Measurements from ENCODE around the gene BRS3. TPM values are rescaled to one million over a fixed set of nuclear protein-coding genes. Genes with fewer than 3 reads are reported as not detected.

BRS3 gene
- total RNA-seq, 2 experiments from 2014 or later: not detected

DNA sequence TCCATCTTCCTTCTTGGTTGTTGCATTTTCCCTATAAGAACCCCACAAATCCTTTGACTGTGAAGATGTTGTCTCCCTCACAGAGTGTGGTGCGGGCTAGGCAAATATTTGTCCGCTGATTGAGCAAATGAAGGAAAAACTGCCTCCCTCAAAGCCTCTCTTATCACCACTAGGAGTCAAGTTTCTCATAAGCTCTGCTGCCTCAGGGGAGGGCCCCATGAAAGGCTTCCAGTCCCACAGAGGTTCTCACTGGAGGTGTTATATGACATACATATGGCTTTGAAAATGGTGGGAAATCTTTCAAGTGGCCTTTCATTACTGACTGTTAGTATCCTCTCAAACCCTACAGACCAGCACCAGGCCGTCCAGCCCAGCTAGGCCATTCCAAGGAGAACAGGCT is 53.5 kb downstream of the BRS3 start:
- no peak overlapping the region for H3K27ac Mint-ChIP-seq
- no peak overlapping the region for H3K4me3 Mint-ChIP-seq
- H3K36me3 Mint-ChIP-seq (ENCODE audit: low read depth): peaks cover 4% of the 10 kb centered on the region
- ChIA-PET POLR2A (no interaction called here), CTCF (no interaction called here)
- peaks cover 68% of the 10 kb centered on the region for H3K4me1 Mint-ChIP-seq (ENCODE audit: low read depth)
- peaks cover 1% of the 10 kb centered on the region for H3K27me3 Mint-ChIP-seq (ENCODE audit: low read depth)
- no peaks in the 10 kb centered on the region for H3K9me3 Mint-ChIP-seq (ENCODE audit: insufficient read depth)
- DNase-seq (no peak), ATAC-seq (no peak)

DNA sequence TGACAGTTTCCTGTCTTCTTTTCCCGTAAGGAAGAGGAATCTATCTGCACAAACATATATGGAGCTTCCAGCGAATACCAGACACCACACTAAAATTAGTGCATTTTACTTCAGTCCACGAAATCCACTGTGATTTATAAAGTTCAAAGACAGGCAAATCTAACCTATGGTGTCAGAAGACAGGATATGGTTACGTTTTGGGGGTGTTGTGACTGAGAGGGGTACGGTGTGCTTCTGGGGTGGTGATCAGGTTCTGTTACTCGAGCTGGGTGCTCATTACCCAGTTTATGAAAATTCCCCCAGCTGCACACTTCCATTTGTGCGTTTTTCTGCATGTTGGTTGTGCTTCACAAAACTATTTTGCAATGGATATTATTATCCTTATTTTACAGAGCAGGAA is 54.5 kb downstream of the BRS3 start:
- peak; percentile 23 for DNase-seq
- H3K4me3 Mint-ChIP-seq: peak overlapping the region; percentile 49
- ChIA-PET POLR2A (no interaction called here), CTCF (no interaction called here)
- H3K4me1 Mint-ChIP-seq (ENCODE audit: low read depth): peaks cover 78% of the 10 kb centered on the region
- no peak for ATAC-seq
- peaks cover 4% of the 10 kb centered on the region for H3K36me3 Mint-ChIP-seq (ENCODE audit: low read depth)
- H3K9me3 Mint-ChIP-seq (ENCODE audit: insufficient read depth): no peaks in the 10 kb centered on the region
- H3K27ac Mint-ChIP-seq: peak overlapping the region; percentile 85
- H3K27me3 Mint-ChIP-seq (ENCODE audit: low read depth): no peaks in the 10 kb centered on the region

Other genes starting within 250 kb of the BRS3 start
- 10 to 100 TPM; 12.2 to 13.3 TPM for gene MAP7D3, start 236.5 kb upstream of the BRS3 start, total RNA-seq
- not detected for gene ADGRG4, start 187.0 kb upstream of the BRS3 start, total RNA-seq
- 10 to 100 TPM; 93.6 to 96.2 TPM for gene HTATSF1, start 9.6 kb downstream of the BRS3 start, total RNA-seq
- not detected for gene VGLL1, start 44.3 kb downstream of the BRS3 start, total RNA-seq
- gene CD40LG, start 160.2 kb downstream of the BRS3 start, total RNA-seq: 1 to 10 TPM; 4.7 to 5.1 TPM